HepG2 (cell line): ENCODE data around the gene SYNE3. TPM values are rescaled to one million over a fixed set of nuclear protein-coding genes. Genes with fewer than 3 reads are reported as not detected.

Source experiments
- ATAC-seq: fragments of 200-7000 bp; cut with Tn5 transposase; 3 replicates; pipeline ENCODE4 v1.9.1; 2020; ENCODE audit warnings: mild to moderate bottlenecking, moderate library complexity
- BruUV-seq: library from RNA; stranded (reverse); fragments of 400-500 nt; replicated peaks from 2 replicates; lab custom pipeline; 2021; lab: Mats Ljungman, UMichigan
- CTCF ChIA-PET: fragments of 300-600 bp; formaldehyde crosslinking; extraction: SDS; loops from one replicate; lab custom pipeline; 2021; ENCODE audit warnings: low total read pairs, inconsistent platforms, low intra/inter-chr PET ratio; lab: Yijun Ruan, JAX
- POLR2A ChIA-PET: fragments of 350-600 bp; sonication (Branson Sonifier 250); formaldehyde crosslinking; loops from one replicate; lab custom pipeline; 2020; ENCODE audit warnings: antibody characterized with exemption, inconsistent platforms; lab: Yijun Ruan, JAX
- DNase-seq: peaks from one replicate; pipeline ENCODE4 v3.0.0-alpha.2; 2015; ENCODE audit warnings: low spot score
- FAIRE-seq: peaks from 3 replicates; lab custom pipeline; 2011; peaks lifted over from hg19 to GRCh38; lab: Jason Lieb, UNC
- H2AFZ ChIP-seq: one replicate; pipeline ENCODE4 v1.6.1; 2011; ENCODE audit warnings: low read length, inconsistent platforms
- H3K27ac ChIP-seq: fragments of 300-600 bp; 3 replicates; pipeline ENCODE4 v1.8.0; 2011; ENCODE audit warnings: mixed run types, mild to moderate bottlenecking, mixed read lengths, low read length, inconsistent platforms; ENCODE audit not compliant: insufficient read depth; ENCODE audit errors: extremely low read length
- H3K27me3 ChIP-seq, 2 experiments: fragments of 200-600 bp in 1 of 2; 2 replicates in 1 of 2; 3 replicates in 1 of 2; pipeline versions ENCODE4 v1.6.0 to v1.8.0; 2011; ENCODE audit warnings: low read length in 2 of 2, mild to moderate bottlenecking in 2 of 2, moderate library complexity in 2 of 2, inconsistent platforms in 1 of 2; ENCODE audit not compliant: insufficient read depth in 2 of 2, control insufficient read depth in 1 of 2
- H3K36me3 ChIP-seq, 2 experiments: fragments of 200-600 bp in 1 of 2; replicated peaks in 1 of 2; 2 replicates in 1 of 2; 3 replicates in 1 of 2; pipeline versions ENCODE4 v1.5.1 to v1.8.0; 2011; ENCODE audit warnings: low read length in 2 of 2, inconsistent platforms in 1 of 2; ENCODE audit not compliant: insufficient read depth in 2 of 2, control insufficient read depth in 1 of 2
- H3K4me1 ChIP-seq: 2 replicates; pipeline ENCODE4 v1.5.1; 2012; ENCODE audit warnings: low read length, inconsistent platforms; ENCODE audit not compliant: insufficient read depth
- H3K4me2 ChIP-seq: 2 replicates; pipeline ENCODE4 v1.6.0; 2011; ENCODE audit warnings: low read depth, low read length, inconsistent platforms
- H3K4me3 ChIP-seq, 3 experiments: fragments of 200-600 bp in 1 of 3; sonication (generic), shearing (Covaris generic) in 1 of 3; replicated peaks in 1 of 3; 2 replicates each; pipeline ENCODE4 v1.5.1; 2011 to 2016; ENCODE audit warnings: low read length in 3 of 3, inconsistent platforms in 2 of 3, low read depth in 2 of 3, mild to moderate bottlenecking in 2 of 3, control low read depth in 1 of 3, mixed read lengths in 1 of 3; ENCODE audit not compliant: insufficient read depth in 1 of 3
- H3K79me2 ChIP-seq: one replicate; pipeline ENCODE4 v1.6.1; 2011; ENCODE audit warnings: low read length, inconsistent platforms; ENCODE audit not compliant: insufficient read depth
- H3K9ac ChIP-seq: 2 replicates; pipeline ENCODE4 v1.6.0; 2011; ENCODE audit warnings: mild to moderate bottlenecking, low read depth, low read length, inconsistent platforms; ENCODE audit not compliant: insufficient read depth
- H3K9me3 ChIP-seq: 2 replicates; pipeline ENCODE4 v1.5.1; 2012; ENCODE audit warnings: mild to moderate bottlenecking, low read length
- H4K20me1 ChIP-seq: 2 replicates; pipeline ENCODE4 v1.6.0; 2011; ENCODE audit warnings: inconsistent platforms, mild to moderate bottlenecking, low read length, moderate library complexity; ENCODE audit not compliant: insufficient read depth
- HOXA3 ChIP-seq: sonication (generic); formaldehyde crosslinking; IDR thresholded peaks from 2 replicates; pipeline ENCODE4 v1.5.0; 2020; ENCODE audit warnings: missing genetic modification reagents
- JUNB ChIP-seq: sonication (generic); formaldehyde crosslinking; IDR thresholded peaks from 2 replicates; pipeline ENCODE4 v1.8.0; 2022; ENCODE audit warnings: missing genetic modification reagents, mild to moderate bottlenecking, borderline replicate concordance
- RELA ChIP-seq: sonication (generic); formaldehyde crosslinking; IDR thresholded peaks from 2 replicates; pipeline ENCODE4 v1.4.0; 2020; ENCODE audit warnings: missing genetic modification reagents
- RFX3 ChIP-seq: IDR thresholded peaks from 2 replicates; pipeline ENCODE4 v1.6.1; 2016; ENCODE audit warnings: missing biosample characterization, missing genetic modification reagents
- ZNF142 ChIP-seq: sonication (generic); formaldehyde crosslinking; IDR thresholded peaks from 2 replicates; pipeline ENCODE4 v1.4.0; 2020; ENCODE audit warnings: missing genetic modification reagents
- ZNF878 ChIP-seq: sonication (generic); formaldehyde crosslinking; IDR thresholded peaks from 2 replicates; pipeline ENCODE4 v1.8.1; 2023; ENCODE audit warnings: mild to moderate bottlenecking, missing genetic modification reagents, moderate library complexity
- WGBS: methylation state at CpG from one replicate; pipeline ENCODE4 v1.1.6; 2017; ENCODE audit warnings: low lambda C conversion rate; 5-methylcytosine and 5-hydroxymethylcytosine counted together
- in situ Hi-C: cut with HindIII; loops from 2 replicates; pipeline ENCODE4 v1.10.0; 2017; ENCODE audit warnings: low pct_unique_long_range_greater_than_20kb; ENCODE audit not compliant: extremely low pct_ligation_motif_present
- intact Hi-C: fragments of 100-400 bp; cut with micrococcal nuclease; formaldehyde crosslinking; loops from one replicate; pipeline ENCODE4 v1.10.0; 2022; ENCODE audit not compliant: unreplicated experiment
- polyA plus RNA-seq, 8 experiments: library from polyadenylated mRNA; depleted of rRNA in 3 of 8; stranded (reverse) in 7 of 8; unstranded in 1 of 8; fragments of >200 nt; fragmentation: Illumina TruSeq in 4 of 8; extraction: Trizol in 4 of 8; gene quantifications; 2 replicates each; pipeline versions ENCODE4 v1.2.1 to v1.2.3, GENCODE V29; 2011 to 2016; ENCODE audit warnings: low read depth in 4 of 8, missing spikeins in 1 of 8, mixed read lengths in 1 of 8; ENCODE audit not compliant: insufficient read depth in 1 of 8
- total RNA-seq, 5 experiments: library from RNA; depleted of rRNA; stranded (reverse); fragments of >200 nt; fragmentation: Illumina TruSeq; extraction: Trizol; gene quantifications; 2 replicates each; pipeline ENCODE4 v1.2.3, GENCODE V29; 2016; ENCODE audit warnings: low read depth in 1 of 5

SYNE3 gene
- total and polyA plus RNA-seq, 2 of the 13 experiments (the other 11 are each of a cell fraction or from before 2014, with no cell fraction given), result 7.8 to 8.0 TPM

DNA sequence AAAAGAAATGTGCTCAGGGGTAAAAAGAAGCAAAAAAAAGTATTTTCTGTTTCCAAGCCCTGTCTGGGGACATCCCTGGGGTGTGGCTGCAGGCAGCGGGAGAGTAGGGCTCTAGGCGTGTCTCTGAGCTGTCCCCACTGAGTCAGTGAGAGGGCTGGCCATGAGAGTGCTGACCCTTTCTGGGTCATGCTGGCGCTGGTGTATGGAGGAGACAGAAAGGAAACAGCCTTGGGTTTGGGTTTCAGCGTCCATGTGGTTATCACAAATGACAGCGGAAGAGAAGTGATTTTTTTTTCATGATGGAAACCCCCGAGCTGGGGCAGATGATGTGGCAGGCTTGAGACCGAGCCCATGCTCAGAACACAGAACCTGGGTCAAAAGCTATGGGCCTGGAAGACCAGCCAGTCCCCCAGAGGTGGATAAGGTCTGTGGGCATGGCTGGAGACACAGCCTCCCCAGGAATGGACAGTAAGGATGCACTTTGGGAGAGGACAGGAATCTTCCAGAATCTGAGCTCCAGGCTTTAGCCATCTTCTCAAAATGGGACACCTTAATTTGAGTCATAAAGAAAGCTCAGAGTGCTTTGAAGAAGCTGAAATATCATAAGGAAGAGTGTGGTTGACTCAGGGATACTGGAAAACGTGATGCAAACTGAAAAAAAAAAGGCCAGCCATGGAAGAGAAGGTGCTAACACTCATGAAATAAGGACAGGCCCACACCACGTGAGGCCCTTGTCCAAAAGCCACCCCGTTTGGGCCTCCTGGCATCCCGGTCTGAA lies 36.2 kb downstream of the SYNE3 start:
- WGBS, result 89% methylated on average over 11 of the region's 11 CpGs
- peaks cover 15% of the 10 kb centered on the region for H3K4me1 ChIP-seq
- H3K4me3 ChIP-seq, result no peak overlapping the region
- FAIRE-seq (no peak), DNase-seq (no peak), ATAC-seq (no peak)
- no TSS peak for BruUV-seq
- no peaks in the 10 kb centered on the region for H3K27me3 ChIP-seq
- CTCF ChIA-PET, result no interaction called here
- intact Hi-C loops, result no loop called here
- peaks cover 0 to 4% of the 10 kb centered on the region in 2 experiments; a peak in 2 of 5 replicates for H3K36me3 ChIP-seq
- no peak overlapping the region for H3K27ac ChIP-seq
- no peaks in the 10 kb centered on the region for H3K9me3 ChIP-seq
- in situ Hi-C loops, result no loop called here
- H3K9ac ChIP-seq, result no peak overlapping the region
- H2AFZ ChIP-seq, result no peak overlapping the region
- POLR2A ChIA-PET, result no interaction called here
- peaks cover 2% of the 10 kb centered on the region for H3K79me2 ChIP-seq
- no peak overlapping the region for H3K4me2 ChIP-seq
- H4K20me1 ChIP-seq, result peaks cover 2% of the 10 kb centered on the region; the same call in 1 of the 2 replicates
- TF ChIP-seq ZNF142 (CRISPR knock-in tag), result no peak
- no peak for TF ChIP-seq JUNB (CRISPR knock-in tag)
- no peak for TF ChIP-seq RFX3 (CRISPR knock-in tag)
- no peak for TF ChIP-seq HOXA3 (CRISPR knock-in tag)
- TF ChIP-seq RELA (CRISPR knock-in tag), result no peak
- no peak for TF ChIP-seq ZNF878 (CRISPR knock-in tag)
